Left lung (tissue), 10 donors: Measurements from ENCODE around the gene ZC3H6. TPM values are rescaled to one million over a fixed set of nuclear protein-coding genes. Genes with fewer than 3 reads are reported as not detected.

Experiments used
- ATAC-seq: fragments of 200-7000 bp; cut with Tn5 transposase; one replicate; pipeline ENCODE4 v1.9.1; 2020; ENCODE audit warnings: moderate library complexity
- DNase-seq, 4 donors: peaks; one replicate each; pipeline ENCODE4 v3.0.0-alpha.2; 2013 to 2020
- H3K27ac ChIP-seq, 2 donors: fragments of 200-600 bp; sonication (generic) in 1 of 2; one replicate each; pipeline versions ENCODE4 v1.5.0 to v1.8.0; 2020 to 2021
- H3K27me3 ChIP-seq, 2 donors: fragments of 200-600 bp; sonication (generic) in 1 of 2; one replicate each; pipeline versions ENCODE4 v1.5.0 to v1.8.0; 2020 to 2021
- H3K36me3 ChIP-seq, 2 donors: fragments of 200-600 bp; sonication (generic) in 1 of 2; one replicate each; pipeline versions ENCODE4 v1.5.0 to v1.8.0; 2020 to 2021
- H3K4me1 ChIP-seq, 2 donors: fragments of 200-600 bp; one replicate each; pipeline ENCODE4 v1.8.0; 2021
- H3K4me3 ChIP-seq, 2 donors: fragments of 200-600 bp; sonication (generic) in 1 of 2; one replicate each; pipeline versions ENCODE4 v1.5.0 to v1.8.0; 2020 to 2021; ENCODE audit warnings: mild to moderate bottlenecking in 1 of 2
- H3K9me3 ChIP-seq, 2 donors: fragments of 200-600 bp; sonication (generic) in 1 of 2; one replicate each; pipeline versions ENCODE4 v1.5.0 to v1.8.0; 2020 to 2021
- intact Hi-C, 2 donors: fragments of 100-400 bp; cut with DNase I; formaldehyde crosslinking; loops; one replicate each; pipeline versions ENCODE4 v1.11.2 to v1.14.2; 2022
- polyA plus RNA-seq, 6 donors: library from polyadenylated mRNA; unstranded; fragments of 120-200 nt; gene quantifications; one replicate each; pipeline ENCODE4 v1.2.1, GENCODE V29; 2013; ENCODE audit not compliant: insufficient read length in 6 of 6
- total RNA-seq, 2 donors: library from RNA; stranded (reverse); fragmentation: NEBNext Ultra II Directional; extraction: Animal tissue kit (Norgen Biotek cat#: 25700); gene quantifications; one replicate each; pipeline ENCODE4 v1.2.1, GENCODE V29; 2021
- TF ChIP-seq, protein P1 (sequence below), 2 donors: fragments of 200-600 bp; sonication (generic) in 1 of 2; IDR thresholded peaks; one replicate each; pipeline versions ENCODE4 v1.5.0 to v1.8.0; 2021; ENCODE audit warnings: antibody characterized with exemption in 2 of 2
- donor health status: DM: no; HTN: yes; CAD: no.
- donor health status: DM: no; HTN: no; CAD: no.

ZC3H6 gene
- total and polyA plus RNA-seq, 8 donors = 8.2 to 11.9 (median 9.8) TPM

DNA sequence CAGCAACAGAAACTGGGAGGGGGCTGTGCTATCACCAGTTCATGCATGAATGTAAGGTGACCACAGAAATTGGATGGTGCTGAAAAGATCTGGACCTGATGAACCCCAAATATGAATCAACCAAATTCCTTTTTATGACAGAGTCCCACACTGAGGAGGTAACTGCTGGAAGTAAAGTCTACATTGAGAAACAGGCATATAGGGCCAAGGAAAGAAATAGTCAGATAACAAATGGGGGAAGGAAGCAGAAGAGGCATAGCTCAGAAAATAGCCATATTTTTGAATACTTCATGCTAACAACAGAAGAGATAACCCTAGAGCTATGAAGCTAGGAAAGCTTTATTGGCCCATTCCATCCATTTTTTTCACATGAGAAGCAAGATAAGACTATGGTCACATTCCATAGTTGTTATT lies 25.8 kb downstream of the ZC3H6 start:
- DNase-seq (no peak), ATAC-seq (peak; percentile 24)
- no peak overlapping the region for H3K4me3 ChIP-seq
- no peaks in the 10 kb centered on the region for H3K27me3 ChIP-seq
- H3K9me3 ChIP-seq = no peaks in the 10 kb centered on the region
- H3K27ac ChIP-seq = no peak overlapping the region
- no peaks in the 10 kb centered on the region for H3K4me1 ChIP-seq
- intact Hi-C loops = no loop called here
- TF ChIP-seq, protein P1, sequence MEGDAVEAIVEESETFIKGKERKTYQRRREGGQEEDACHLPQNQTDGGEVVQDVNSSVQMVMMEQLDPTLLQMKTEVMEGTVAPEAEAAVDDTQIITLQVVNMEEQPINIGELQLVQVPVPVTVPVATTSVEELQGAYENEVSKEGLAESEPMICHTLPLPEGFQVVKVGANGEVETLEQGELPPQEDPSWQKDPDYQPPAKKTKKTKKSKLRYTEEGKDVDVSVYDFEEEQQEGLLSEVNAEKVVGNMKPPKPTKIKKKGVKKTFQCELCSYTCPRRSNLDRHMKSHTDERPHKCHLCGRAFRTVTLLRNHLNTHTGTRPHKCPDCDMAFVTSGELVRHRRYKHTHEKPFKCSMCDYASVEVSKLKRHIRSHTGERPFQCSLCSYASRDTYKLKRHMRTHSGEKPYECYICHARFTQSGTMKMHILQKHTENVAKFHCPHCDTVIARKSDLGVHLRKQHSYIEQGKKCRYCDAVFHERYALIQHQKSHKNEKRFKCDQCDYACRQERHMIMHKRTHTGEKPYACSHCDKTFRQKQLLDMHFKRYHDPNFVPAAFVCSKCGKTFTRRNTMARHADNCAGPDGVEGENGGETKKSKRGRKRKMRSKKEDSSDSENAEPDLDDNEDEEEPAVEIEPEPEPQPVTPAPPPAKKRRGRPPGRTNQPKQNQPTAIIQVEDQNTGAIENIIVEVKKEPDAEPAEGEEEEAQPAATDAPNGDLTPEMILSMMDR (IDR thresholded peaks at IDR 0.05) = no peak
- H3K36me3 ChIP-seq = peaks cover 0 to 5% of the 10 kb centered on the region in 2 donors

DNA sequence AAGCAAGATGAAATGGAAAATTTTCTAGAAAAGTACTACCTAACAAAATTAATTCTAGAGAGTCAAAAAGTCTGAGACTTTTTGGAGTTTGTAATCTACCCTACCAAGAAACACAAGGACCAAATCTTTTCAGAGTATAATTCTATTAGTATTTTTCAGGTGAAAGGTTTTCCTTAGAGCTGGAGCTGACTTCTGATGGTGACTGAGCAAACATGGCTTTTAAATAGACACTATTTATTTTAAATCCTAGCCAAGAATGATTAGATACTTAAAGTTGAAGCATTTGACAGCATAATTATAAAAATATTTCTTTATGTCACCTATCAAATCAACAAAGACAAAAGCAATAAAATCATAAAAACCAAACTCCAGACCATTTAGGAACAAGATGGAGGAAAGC lies 26.6 kb downstream of the ZC3H6 start:
- H3K27ac ChIP-seq = no peak overlapping the region
- peaks cover 0 to 10% of the 10 kb centered on the region in 2 donors for H3K36me3 ChIP-seq
- ATAC-seq = no peak
- H3K4me3 ChIP-seq = no peak overlapping the region
- intact Hi-C loops = no loop called here
- H3K9me3 ChIP-seq = no peaks in the 10 kb centered on the region
- TF ChIP-seq, protein P1 (IDR thresholded peaks at IDR 0.05) = no peak
- H3K4me1 ChIP-seq = no peaks in the 10 kb centered on the region
- H3K27me3 ChIP-seq = no peaks in the 10 kb centered on the region
- DNase-seq = no peak

DNA sequence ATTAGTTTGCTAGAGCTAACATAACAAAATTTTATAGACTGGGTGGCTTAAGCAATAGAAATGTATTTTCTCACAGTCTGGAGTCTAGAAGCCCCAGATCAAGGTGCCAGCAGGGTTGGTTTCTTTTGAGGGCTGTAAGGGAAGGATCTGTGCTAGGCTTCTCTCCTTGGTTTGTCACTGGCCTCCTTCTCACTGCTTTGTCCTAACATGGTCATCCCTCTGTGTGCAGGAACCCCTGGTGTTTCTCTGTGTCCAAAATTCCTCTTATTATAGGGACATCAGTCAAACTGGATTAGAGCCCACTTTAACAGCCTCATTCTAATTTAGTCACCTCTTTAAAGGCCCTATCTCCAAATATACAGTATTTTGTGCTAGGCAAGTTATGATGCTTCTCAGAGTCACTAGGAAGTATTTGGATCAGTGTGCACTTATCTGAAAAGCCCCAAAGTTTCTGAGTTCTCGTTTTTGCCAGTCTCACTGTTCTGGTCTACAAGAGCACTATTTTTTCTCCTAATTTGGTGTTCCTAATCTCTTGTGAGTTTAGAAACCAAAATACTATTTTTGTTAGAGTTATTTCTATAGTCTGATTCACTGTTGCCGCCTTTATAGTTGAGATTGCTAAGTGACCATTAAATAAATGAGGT lies 29.0 kb downstream of the ZC3H6 start:
- no peak overlapping the region for H3K27ac ChIP-seq
- no peaks in the 10 kb centered on the region for H3K27me3 ChIP-seq
- no peak overlapping the region for H3K4me3 ChIP-seq
- no peak for DNase-seq
- TF ChIP-seq, protein P1 (IDR thresholded peaks at IDR 0.05) = no peak
- peaks cover 0 to 10% of the 10 kb centered on the region in 2 donors for H3K36me3 ChIP-seq
- intact Hi-C loops = no loop called here
- no peaks in the 10 kb centered on the region for H3K9me3 ChIP-seq
- H3K4me1 ChIP-seq = no peaks in the 10 kb centered on the region
- no peak for ATAC-seq

DNA sequence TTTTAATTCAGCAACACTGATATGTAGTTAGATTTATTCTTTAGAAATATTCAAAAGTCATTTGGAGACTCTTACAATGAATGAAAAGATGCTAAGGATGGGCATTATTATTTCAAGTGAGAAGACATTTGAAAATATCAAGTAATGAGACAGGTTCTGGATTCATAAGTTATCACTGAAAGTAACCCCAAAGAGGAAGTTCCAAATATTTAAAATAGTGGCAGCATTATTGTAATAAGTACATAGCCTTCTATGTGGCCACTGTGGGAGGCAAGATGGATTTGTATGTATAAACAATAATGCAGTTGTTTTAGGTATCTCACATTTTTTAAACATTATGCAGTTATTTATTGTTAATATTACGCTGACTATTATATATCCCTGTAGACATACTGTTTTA lies 29.7 kb downstream of the ZC3H6 start:
- Histone ChIP-seq H3K27me3 (no peaks in the 10 kb centered on the region), H3K9me3 (no peaks in the 10 kb centered on the region), H3K4me3 (no peak overlapping the region), H3K27ac (no peak overlapping the region), H3K4me1 (no peaks in the 10 kb centered on the region), H3K36me3 (peaks cover 0 to 10% of the 10 kb centered on the region in 2 donors)
- ATAC-seq (no peak), DNase-seq (no peak)
- intact Hi-C loops = no loop called here
- TF ChIP-seq, protein P1 (IDR thresholded peaks at IDR 0.05) = no peak

DNA sequence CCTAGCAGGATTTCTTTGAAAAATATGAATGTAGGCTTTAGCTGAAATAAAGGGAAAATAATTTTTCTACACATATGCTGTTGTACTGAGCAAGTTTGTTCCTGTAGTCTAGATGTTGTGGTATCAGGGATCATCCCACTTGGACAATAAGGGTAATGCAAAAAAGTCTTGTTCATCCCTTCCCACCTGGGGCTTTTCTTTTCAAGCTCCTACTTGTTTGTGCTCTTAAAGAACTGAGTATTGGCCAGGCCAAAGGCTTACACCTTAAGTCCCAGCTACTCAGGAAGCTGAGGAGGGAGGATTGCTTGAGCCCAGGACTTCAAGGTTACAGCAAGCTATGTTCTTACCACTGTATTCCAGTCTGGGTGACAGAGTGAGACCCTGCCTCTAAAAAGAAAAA lies 35.5 kb downstream of the ZC3H6 start:
- no peaks in the 10 kb centered on the region for H3K4me1 ChIP-seq
- intact Hi-C loops = no loop called here
- H3K4me3 ChIP-seq = no peak overlapping the region
- TF ChIP-seq, protein P1 (IDR thresholded peaks at IDR 0.05) = no peak
- H3K27ac ChIP-seq = no peak overlapping the region
- no peaks in the 10 kb centered on the region for H3K27me3 ChIP-seq
- ATAC-seq (no peak), DNase-seq (no peak)
- peaks cover 0 to 13% of the 10 kb centered on the region in 2 donors for H3K36me3 ChIP-seq
- no peaks in the 10 kb centered on the region for H3K9me3 ChIP-seq
